ENCODE measurements around the gene PODXL2.
"Not testable (repeated sequence)": the region's sequence is repeated elsewhere in the genome, so short reads cannot be mapped to it uniquely, and the experiment has no call there.

The PODXL2 gene

DNA sequence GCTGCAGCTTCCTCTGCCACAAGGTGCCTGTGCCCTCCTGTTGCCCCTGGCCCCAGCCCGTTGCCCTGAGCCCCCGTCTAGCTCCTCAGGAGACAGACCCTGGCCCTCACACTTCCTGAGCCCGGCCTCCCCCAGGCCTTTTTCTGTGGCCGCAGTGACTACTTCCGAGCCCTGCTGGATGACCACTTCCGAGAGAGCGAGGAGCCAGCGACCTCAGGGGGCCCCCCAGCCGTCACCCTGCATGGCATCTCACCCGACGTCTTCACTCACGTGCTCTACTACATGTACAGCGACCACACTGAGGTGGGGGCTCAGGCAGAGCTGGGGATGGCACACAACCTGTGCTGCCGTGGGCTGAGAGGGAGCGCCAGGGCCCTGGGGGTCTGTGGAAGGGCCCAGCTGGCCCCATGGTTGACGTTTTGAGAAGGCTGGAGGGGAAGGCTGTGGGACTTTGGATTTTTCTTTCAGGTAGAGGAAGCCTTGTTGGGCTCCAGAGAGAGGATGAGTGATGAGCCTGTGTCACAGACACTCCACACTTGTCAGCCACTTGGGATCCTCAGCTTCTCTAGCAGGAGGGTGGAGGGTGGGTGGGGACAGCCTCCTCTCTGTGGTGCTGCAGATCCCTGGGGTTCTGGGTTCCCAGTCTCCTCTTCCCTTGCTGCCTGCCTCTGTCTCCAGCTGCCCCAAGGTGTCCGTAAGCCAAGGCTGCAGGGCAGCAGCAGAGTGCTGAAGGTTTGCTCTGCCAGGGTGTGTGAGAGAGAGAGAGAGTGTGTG lies 48.7 kb downstream of the PODXL2 start:
- no peak for DNase-seq

DNA sequence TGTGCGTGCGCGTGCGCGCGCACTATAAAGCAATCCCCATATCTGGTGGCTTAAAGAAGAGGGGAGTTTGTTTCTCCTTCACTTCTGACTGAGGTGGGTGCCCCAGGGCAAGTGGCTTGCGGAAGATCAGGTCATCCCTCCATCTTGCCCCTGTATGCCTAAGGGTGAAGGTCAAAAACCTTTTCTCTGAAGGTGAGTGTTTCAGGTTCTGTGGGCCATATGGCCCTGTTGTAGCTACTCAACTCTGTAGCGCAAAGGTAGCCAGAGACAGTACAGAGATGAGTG lies 49.3 kb downstream of the PODXL2 start:
- no peak for DNase-seq

GRCh38 chr3:127678611-127679533 lies 49.9 kb downstream of the PODXL2 start:
- no peak for DNase-seq

GRCh38 chr3:127679534-127680145 lies 50.7 kb downstream of the PODXL2 start:
- DNase-seq: no peak

GRCh38 chr3:127680146-127680661 lies 51.2 kb downstream of the PODXL2 start:
- DNase-seq: no peak

- DNase-seq: no peak
These were observed 51.8 kb downstream of the PODXL2 start for GRCh38 chr3:127680798-127681221.

GRCh38 chr3:127682175-127682554 lies 53.2 kb downstream of the PODXL2 start:
- not testable (repeated sequence) for DNase-seq

DNA sequence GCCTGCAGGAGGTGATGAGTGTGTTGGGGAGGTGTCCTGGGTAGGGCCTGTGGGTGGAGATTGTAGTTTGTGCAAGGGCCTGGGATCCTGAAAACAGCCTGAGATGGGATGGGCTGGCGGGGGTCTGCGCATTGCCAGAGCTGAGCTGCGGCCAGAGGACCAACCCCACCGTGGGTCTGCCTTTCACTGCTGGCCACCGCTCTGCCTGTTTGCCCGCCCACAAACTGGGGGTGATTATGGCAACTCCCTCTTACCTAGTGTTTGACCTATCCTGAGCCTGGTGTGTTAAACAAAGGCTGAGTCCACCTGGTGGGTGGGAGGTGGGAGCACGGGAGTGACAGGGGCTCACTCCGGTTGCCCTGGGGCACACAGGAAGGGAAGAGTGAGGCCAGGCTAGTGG lies 53.6 kb downstream of the PODXL2 start:
- DNase-seq: no peak

DNA sequence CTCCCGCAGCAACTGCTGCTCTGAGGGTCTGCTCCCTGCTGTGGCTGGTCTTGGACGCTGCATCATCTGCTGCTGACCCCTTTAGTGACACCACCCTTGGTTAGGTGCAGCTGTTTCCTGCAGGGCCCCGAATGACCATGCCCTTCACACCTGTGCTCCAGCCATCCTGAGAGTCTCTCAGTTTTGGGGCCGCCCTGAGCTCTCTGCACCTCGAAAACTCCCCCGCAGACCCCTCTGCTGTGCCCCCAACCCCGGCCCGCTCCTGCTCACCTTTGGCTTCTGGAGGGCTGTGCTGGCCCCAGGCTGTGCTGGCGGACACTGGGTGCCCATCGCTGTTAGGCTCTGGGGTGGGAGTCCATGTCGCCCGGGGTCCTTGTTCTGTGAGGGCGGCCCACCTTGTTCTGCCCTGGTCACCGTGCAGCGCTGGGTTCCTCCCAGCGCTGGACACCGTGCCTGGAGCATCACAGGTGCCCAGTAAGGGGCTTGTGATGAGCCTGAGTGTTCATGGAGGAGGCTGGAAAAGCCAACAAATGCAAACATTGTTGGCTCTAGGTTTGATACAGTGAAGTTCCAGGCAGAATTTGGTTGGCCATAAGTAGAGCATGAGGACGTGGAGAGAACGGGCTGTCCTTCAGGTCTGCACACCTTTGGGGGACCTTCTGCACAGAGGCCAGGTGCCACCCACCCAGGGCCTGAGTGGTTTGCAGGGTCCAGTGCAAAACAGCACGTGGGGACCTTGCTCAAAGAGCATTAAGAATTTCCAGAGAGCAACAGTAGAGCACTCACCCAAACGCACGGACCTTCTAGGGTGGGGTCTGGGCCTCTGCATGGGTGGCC lies 56.1 kb downstream of the PODXL2 start:
- no peak for DNase-seq

- DNase-seq: peak; percentile 55
These were observed 56.9 kb downstream of the PODXL2 start for GRCh38 chr3:127685708-127686511.

DNA sequence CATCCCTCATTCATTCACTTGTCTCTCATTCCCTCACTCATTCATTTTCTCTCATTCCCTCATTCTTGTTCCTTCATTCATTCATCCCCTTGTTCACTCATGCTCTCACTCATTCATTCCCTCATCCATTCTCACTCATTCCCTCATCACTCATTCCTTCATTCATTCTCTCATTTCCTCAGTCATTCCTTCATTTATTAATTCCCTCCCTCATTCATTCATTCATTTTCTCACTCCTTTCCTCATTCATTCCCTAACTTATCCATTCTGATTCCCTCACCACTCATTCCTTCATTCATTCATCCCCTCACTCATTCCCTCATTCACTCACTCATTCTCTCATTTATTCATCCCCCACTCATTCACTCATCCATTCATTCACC lies 57.5 kb downstream of the PODXL2 start:
- DNase-seq: no peak

- no peak for DNase-seq
These were observed 58.3 kb downstream of the PODXL2 start for GRCh38 chr3:127687228-127687737.

DNA sequence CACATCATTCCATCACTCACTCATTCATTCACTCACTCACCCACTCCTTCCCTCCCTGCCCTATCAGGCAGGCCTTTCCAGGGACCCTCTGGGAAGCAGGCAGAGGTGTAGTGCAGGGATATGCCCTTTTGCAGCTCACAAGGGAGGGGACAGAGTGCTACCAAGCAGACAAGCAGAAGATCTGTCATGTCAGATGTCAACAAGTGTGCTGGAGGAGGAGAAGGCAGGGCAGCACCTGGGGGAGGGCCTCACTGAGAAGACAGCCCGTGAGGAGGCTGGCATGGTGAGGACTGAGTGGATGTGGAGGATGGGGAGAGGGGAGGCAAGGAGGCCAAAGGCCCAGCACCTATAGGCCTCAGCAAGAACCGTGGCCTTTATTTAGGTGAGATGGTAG lies 59.0 kb downstream of the PODXL2 start:
- DNase-seq: no peak

DNA sequence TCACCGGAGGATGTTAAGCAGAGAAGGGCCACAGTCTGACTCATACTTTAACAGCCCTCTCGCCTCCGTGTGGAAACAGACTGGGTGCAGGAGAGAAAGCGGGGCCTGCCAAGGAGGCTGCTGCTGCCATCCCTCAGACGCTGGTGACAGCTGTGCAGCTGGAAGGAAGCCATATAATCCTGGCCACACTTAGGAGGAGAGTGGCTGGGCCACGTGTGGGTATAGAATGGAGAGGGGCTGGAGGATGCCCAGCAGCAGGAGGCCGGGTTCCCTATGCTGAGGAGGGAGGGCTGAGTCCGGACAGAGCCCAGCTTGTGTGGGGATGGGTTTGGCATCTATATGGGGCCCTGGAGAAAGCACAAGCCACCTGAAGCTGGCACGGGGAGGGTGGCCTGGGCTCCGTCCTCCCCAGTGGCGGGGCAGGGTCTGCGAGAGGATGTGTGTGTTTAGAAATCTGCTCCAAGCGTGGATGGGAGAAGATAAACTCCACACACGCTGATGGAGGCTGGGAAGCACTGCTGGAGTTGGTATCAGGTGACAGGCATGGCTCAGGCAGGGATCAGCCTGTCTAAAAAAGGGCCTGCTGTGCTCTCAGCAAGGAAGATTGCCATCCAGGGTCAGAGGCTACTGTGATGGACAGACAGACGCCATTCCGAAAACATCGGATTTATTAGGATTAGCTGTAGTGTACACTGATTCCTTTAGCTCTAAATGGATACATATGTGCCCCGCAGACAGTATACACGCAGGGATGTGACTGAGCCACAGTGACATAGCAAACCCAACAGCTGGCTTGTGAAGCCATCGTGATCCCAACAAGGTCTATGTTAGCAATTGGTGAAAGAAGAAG lies 59.7 kb downstream of the PODXL2 start:
- DNase-seq: no peak

- no peak for DNase-seq
These were observed 60.4 kb downstream of the PODXL2 start for GRCh38 chr3:127689266-127689860.

DNA sequence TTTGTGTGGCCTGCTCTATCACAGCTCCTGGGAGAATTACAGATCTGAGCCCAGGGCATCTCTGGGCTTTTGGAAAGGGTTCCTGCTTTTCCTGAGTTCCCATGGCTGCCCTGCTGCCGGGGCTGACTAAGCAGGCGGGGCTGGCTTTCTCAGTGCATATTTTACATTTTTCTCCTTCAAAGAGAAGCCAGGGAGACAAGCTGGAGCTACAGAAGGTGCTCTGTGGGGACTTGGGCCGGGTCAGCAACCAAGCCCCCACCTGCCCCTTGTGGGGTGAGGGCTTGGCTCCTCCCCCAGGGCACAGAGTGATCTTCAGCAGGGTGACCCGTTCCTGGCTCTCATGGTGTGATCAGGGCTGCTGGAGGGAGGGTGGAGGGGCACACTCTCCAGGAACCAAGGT lies 61.1 kb downstream of the PODXL2 start:
- no peak for DNase-seq

GRCh38 chr3:127690823-127691452 lies 62.0 kb downstream of the PODXL2 start:
- peak; percentile 63 for DNase-seq

- no peak for DNase-seq
These were observed 62.5 kb downstream of the PODXL2 start for GRCh38 chr3:127691489-127691888.

DNA sequence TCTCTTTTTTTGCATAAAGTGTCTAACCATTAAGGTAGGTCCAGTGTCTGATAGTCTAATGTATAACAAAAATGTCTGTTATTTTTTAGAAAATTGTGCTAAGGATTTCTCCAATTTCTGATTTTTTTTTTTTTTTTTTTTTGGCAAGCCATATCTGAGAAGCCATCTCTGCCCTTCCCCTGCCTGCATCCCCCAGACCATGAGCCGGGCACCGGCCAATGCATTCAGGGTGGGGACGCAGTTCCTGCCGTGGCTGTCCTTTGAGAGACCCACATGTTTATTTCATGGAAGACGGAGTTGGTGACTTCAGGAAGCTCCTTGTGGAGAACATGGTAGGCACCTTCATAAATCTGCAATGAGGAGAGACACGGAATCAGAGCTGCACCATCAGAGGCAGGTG lies 63.0 kb downstream of the PODXL2 start:
- DNase-seq: no peak

Data from hematopoietic multipotent progenitor cell treated with erythropoietin and hydrocortisone succinate and interleukin-3 and kit ligand, for 8 days (in vitro differentiated cells).